ENCODE data around the gene KLK1.
A peak's percentile ranks its signal among the peaks of the same experiment; 100 is the strongest.
"Not testable (repeated sequence)": the region's sequence is repeated elsewhere in the genome, so short reads cannot be mapped to it uniquely, and the experiment has no call there.

The KLK1 gene

GRCh38 chr19:50791594-50792271 lies 31.9 kb downstream of the KLK1 start:
- DNase-seq, result no peak

GRCh38 chr19:50790922-50791467 lies 32.6 kb downstream of the KLK1 start:
- no peak for DNase-seq

- no peak for DNase-seq
These were observed 33.2 kb downstream of the KLK1 start, which contains the start of gene ACP4 for GRCh38 chr19:50790396-50790795. Gene ACP4, plus strand, starts transcription at chr19:50790415. Its CDS starts 0 bp downstream, at chr19:50790415.

GRCh38 chr19:50785329-50785728 lies 38.3 kb downstream of the KLK1 start:
- no peak for DNase-seq

- no peak for DNase-seq
These were observed 38.9 kb downstream of the KLK1 start for GRCh38 chr19:50784710-50785109.

GRCh38 chr19:50783848-50784152 lies 39.8 kb downstream of the KLK1 start:
- not testable (repeated sequence) for DNase-seq

GRCh38 chr19:50780753-50781435 lies 42.7 kb downstream of the KLK1 start:
- no peak for DNase-seq

- no peak for DNase-seq
These were observed 43.8 kb downstream of the KLK1 start for GRCh38 chr19:50779504-50780457.

- no peak for DNase-seq
These were observed 44.6 kb downstream of the KLK1 start for GRCh38 chr19:50778906-50779430.

- no peak for DNase-seq
These were observed 45.7 kb downstream of the KLK1 start for GRCh38 chr19:50777830-50778303.

GRCh38 chr19:50777261-50777660 lies 46.3 kb downstream of the KLK1 start:
- DNase-seq, result no peak

GRCh38 chr19:50776131-50776530 lies 47.5 kb downstream of the KLK1 start:
- DNase-seq, result no peak

- not testable (repeated sequence) for DNase-seq
These were observed 50.1 kb downstream of the KLK1 start for GRCh38 chr19:50773454-50773853.

- DNase-seq, result not testable (repeated sequence)
These were observed 50.7 kb downstream of the KLK1 start for GRCh38 chr19:50772912-50773311.

GRCh38 chr19:50772476-50772875 lies 51.1 kb downstream of the KLK1 start:
- peak; percentile 12 to 14 for DNase-seq

- DNase-seq, result no peak
These were observed 52.7 kb downstream of the KLK1 start for GRCh38 chr19:50770888-50771287.

GRCh38 chr19:50770164-50770563 lies 53.4 kb downstream of the KLK1 start, which contains the start of gene GPR32:
Gene GPR32, plus strand, starts transcription at chr19:50770464. Its CDS starts 137 bp downstream, at chr19:50770601.
- DNase-seq, result not testable (repeated sequence)

All from AML-193 (cell line).